ENCODE measurements around the gene TAP2.

Gene TAP2

DNA sequence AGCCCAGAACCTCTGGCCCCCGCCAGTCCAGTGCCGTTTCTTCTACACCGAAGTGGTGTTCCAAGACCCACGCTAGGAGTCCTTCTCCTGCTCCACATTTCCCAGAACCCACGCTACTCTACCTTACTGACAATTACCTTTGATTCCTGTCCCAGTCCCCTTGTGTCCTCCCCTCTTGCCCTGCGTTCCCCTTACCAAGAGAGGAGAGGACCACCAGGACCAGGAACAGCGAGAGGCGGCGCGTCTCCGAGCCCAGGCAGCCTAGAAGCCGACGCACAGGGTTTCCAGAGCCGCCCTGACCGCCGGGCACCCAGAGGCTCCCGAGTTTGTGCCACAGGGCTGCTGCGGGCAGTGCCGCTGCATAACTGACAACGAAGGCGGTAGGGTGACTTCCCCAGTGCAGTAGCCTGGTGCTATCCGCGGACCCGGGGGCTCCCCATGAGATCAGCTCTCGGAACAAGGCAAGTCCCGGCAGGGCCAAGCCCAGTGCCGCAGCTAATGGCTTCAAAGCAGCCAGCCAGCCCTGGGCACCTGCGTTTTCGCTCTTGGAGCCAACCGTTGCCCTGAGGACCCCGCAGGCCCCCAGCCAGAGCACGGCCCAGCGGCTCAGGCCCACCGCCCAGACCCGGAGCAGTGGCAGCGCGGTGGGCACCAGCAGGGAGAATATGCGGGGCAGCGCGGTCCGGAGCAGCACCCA lies 14.5 kb upstream of the TAP2 start:
- Histone ChIP-seq H2BK15ac (replicated peaks; ENCODE audit: low read depth) (no peak overlapping the region), H3K9ac (ENCODE audit: low read length) (peak overlapping the region; percentile 56), H3K4me2 (ENCODE audit: low read length) (peak overlapping the region; percentile 39), H2AK5ac (ENCODE audit: low read length) (no peak overlapping the region), H2BK5ac (ENCODE audit: low read length) (no peak overlapping the region), H3K4me3 (ENCODE audit: low read length) (peak overlapping the region; percentile 8), H3K27ac (ENCODE audit: low read depth, low read length) (no peak overlapping the region), H3K23ac (ENCODE audit: low read length) (no peak overlapping the region), H3K18ac (ENCODE audit: low read length) (no peak overlapping the region), H3K4ac (ENCODE audit: low read depth, low read length) (no peak overlapping the region), H4K8ac (ENCODE audit: low read depth, low read length) (no peak overlapping the region), H2BK120ac (ENCODE audit: low read depth, low read length) (no peak overlapping the region), H3K36me3 (ENCODE audit: control insufficient read depth, insufficient read depth, low read length) (no peaks in the 10 kb centered on the region), H3K56ac (ENCODE audit: low read length) (peak overlapping the region; percentile 65), H3K79me1 (ENCODE audit: low read length) (no peaks in the 10 kb centered on the region), H3K79me2 (ENCODE audit: control insufficient read depth, insufficient read depth, low read length) (no peaks in the 10 kb centered on the region), H3K27me3 (ENCODE audit: insufficient read depth, low read length, poor library complexity) (peaks cover 28% of the 10 kb centered on the region), H3K4me1 (ENCODE audit: control insufficient read depth, low read depth, low read length) (no peaks in the 10 kb centered on the region), H4K5ac (ENCODE audit: low read length) (no peak overlapping the region)
- DNase-seq: peak; percentile 16
- WGBS (ENCODE audit: extremely low coverage, insufficient coverage, low lambda C conversion rate): no CpG with 5 or more reads among the region's 41 CpGs

DNA sequence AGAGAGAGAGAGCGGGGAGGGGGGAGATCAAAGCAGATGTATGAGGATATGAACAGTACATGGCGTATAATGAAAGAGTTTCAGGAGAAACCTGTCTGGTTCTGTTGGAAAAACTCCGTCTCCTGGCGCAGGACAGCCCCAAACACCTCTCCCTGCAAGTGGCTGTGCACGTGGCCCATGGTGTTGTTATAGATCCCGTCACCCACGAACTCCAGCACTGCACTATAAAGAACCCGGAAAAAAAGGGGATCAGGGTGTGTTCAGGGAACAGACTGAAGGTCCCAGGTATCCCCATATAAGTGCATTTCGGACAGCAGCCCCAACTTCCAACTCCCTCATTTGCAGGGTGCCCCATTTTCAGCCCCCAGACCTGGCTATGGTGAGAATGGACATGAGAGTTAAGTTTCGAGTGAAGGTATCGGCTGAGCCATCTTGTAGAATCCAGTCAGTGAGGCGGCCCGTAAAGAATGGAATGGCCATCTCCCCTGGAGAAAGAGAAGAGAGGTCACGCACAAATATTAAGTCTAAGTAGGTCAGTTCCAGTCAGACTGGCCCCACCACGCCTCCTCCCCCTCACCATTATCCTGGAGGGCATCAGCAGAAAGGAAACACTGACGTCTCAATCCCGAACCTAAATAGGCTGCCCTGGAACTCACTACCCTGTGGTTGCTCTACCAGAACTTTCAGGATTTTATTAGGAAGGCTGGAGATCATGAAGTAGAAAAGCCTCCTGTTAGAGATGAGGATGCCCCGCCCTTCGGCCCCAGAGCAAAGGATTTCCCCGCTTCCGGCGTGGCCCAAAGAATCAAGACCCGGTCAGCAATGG lies 13.7 kb upstream of the TAP2 start:
- no peak for DNase-seq

DNA sequence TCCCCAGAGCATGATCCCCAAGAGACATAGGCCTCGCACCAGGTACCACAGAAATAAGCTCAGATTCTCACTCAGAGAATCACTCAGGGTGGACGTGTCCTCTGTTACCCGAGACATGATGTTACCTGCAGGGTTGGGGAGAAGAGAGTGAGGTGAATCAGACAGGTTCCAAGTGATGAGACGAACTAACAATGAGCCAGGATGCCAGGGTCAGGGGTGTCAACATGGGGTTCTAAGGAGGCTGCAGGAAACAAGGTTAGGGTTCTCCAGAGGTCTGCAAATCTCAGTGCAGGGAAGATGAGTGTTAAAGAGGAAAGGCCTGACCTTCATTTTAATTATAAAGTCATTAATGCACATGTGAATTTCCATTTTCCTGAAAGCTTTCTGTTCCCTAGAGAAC lies 12.5 kb upstream of the TAP2 start:
- no peaks in the 10 kb centered on the region for H3K79me2 ChIP-seq (ENCODE audit: control insufficient read depth, insufficient read depth, low read length)
- H4K8ac ChIP-seq (ENCODE audit: low read depth, low read length): no peak overlapping the region
- no peak overlapping the region for H3K4ac ChIP-seq (ENCODE audit: low read depth, low read length)
- DNase-seq: no peak
- H3K36me3 ChIP-seq (ENCODE audit: control insufficient read depth, insufficient read depth, low read length): no peaks in the 10 kb centered on the region
- H3K27ac ChIP-seq (ENCODE audit: low read depth, low read length): no peak overlapping the region
- H3K4me2 ChIP-seq (ENCODE audit: low read length): no peak overlapping the region
- WGBS (ENCODE audit: extremely low coverage, insufficient coverage, low lambda C conversion rate): no CpG with 5 or more reads among the region's 4 CpGs
- no peak overlapping the region for H3K9ac ChIP-seq (ENCODE audit: low read length)
- no peaks in the 10 kb centered on the region for H3K79me1 ChIP-seq (ENCODE audit: low read length)
- H2BK120ac ChIP-seq (ENCODE audit: low read depth, low read length): no peak overlapping the region
- peaks cover 25% of the 10 kb centered on the region for H3K27me3 ChIP-seq (ENCODE audit: insufficient read depth, low read length, poor library complexity)
- H3K4me1 ChIP-seq (ENCODE audit: control insufficient read depth, low read depth, low read length): no peaks in the 10 kb centered on the region
- H3K23ac ChIP-seq (ENCODE audit: low read length): no peak overlapping the region
- H4K5ac ChIP-seq (ENCODE audit: low read length): no peak overlapping the region
- no peak overlapping the region for H3K56ac ChIP-seq (ENCODE audit: low read length)
- H2AK5ac ChIP-seq (ENCODE audit: low read length): no peak overlapping the region
- no peak overlapping the region for H3K18ac ChIP-seq (ENCODE audit: low read length)
- no peak overlapping the region for H3K4me3 ChIP-seq (ENCODE audit: low read length)
- H2BK15ac ChIP-seq (replicated peaks; ENCODE audit: low read depth): no peak overlapping the region
- H2BK5ac ChIP-seq (ENCODE audit: low read length): no peak overlapping the region

More for the DNA sequence above, 13.7 kb upstream of the TAP2 start:
- Histone ChIP-seq H3K4me2 (ENCODE audit: low read length) (no peak overlapping the region), H3K4me3 (ENCODE audit: low read length) (no peak overlapping the region), H3K4ac (ENCODE audit: low read depth, low read length) (no peak overlapping the region), H3K79me1 (ENCODE audit: low read length) (no peaks in the 10 kb centered on the region), H3K36me3 (ENCODE audit: control insufficient read depth, insufficient read depth, low read length) (no peaks in the 10 kb centered on the region), H2AK5ac (ENCODE audit: low read length) (no peak overlapping the region), H3K18ac (ENCODE audit: low read length) (no peak overlapping the region), H2BK5ac (ENCODE audit: low read length) (no peak overlapping the region), H2BK120ac (ENCODE audit: low read depth, low read length) (no peak overlapping the region), H3K4me1 (ENCODE audit: control insufficient read depth, low read depth, low read length) (no peaks in the 10 kb centered on the region), H3K27me3 (ENCODE audit: insufficient read depth, low read length, poor library complexity) (peaks cover 28% of the 10 kb centered on the region), H4K8ac (ENCODE audit: low read depth, low read length) (no peak overlapping the region), H3K9ac (ENCODE audit: low read length) (no peak overlapping the region), H3K27ac (ENCODE audit: low read depth, low read length) (no peak overlapping the region), H3K23ac (ENCODE audit: low read length) (no peak overlapping the region), H2BK15ac (replicated peaks; ENCODE audit: low read depth) (no peak overlapping the region), H3K56ac (ENCODE audit: low read length) (no peak overlapping the region), H3K79me2 (ENCODE audit: control insufficient read depth, insufficient read depth, low read length) (no peaks in the 10 kb centered on the region), H4K5ac (ENCODE audit: low read length) (no peak overlapping the region)
- no CpG with 5 or more reads among the region's 23 CpGs for WGBS (ENCODE audit: extremely low coverage, insufficient coverage, low lambda C conversion rate)

DNA sequence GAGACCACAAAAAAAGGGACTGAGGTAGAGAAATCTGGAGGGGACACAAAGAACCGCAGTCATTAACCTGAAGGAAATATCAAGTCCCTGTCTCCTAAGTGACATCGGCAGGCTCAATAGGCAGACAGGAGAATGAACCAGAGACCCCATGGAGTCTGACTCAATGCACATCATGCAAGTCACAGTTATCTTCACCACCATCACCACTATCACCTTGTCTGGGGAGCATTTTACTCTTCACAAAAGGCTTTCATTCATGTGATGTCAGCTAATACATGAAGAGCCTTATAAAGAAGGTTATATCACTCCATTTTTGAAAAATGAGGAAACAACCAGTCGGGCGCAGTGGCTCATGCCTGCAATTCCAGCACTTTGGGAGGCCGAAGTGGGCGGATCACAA lies 10.6 kb upstream of the TAP2 start:
- no peak overlapping the region for H2BK15ac ChIP-seq (replicated peaks; ENCODE audit: low read depth)
- no peaks in the 10 kb centered on the region for H3K36me3 ChIP-seq (ENCODE audit: control insufficient read depth, insufficient read depth, low read length)
- no peak overlapping the region for H2AK5ac ChIP-seq (ENCODE audit: low read length)
- H3K27me3 ChIP-seq (ENCODE audit: insufficient read depth, low read length, poor library complexity): peaks cover 14% of the 10 kb centered on the region
- DNase-seq: no peak
- H3K4ac ChIP-seq (ENCODE audit: low read depth, low read length): no peak overlapping the region
- H3K23ac ChIP-seq (ENCODE audit: low read length): no peak overlapping the region
- no peaks in the 10 kb centered on the region for H3K4me1 ChIP-seq (ENCODE audit: control insufficient read depth, low read depth, low read length)
- no peak overlapping the region for H3K9ac ChIP-seq (ENCODE audit: low read length)
- H3K79me2 ChIP-seq (ENCODE audit: control insufficient read depth, insufficient read depth, low read length): no peaks in the 10 kb centered on the region
- H4K5ac ChIP-seq (ENCODE audit: low read length): no peak overlapping the region
- H2BK5ac ChIP-seq (ENCODE audit: low read length): no peak overlapping the region
- no peak overlapping the region for H3K4me2 ChIP-seq (ENCODE audit: low read length)
- H3K27ac ChIP-seq (ENCODE audit: low read depth, low read length): no peak overlapping the region
- no peak overlapping the region for H3K4me3 ChIP-seq (ENCODE audit: low read length)
- no CpG with 5 or more reads among the region's 6 CpGs for WGBS (ENCODE audit: extremely low coverage, insufficient coverage, low lambda C conversion rate)
- H3K79me1 ChIP-seq (ENCODE audit: low read length): no peaks in the 10 kb centered on the region
- no peak overlapping the region for H3K56ac ChIP-seq (ENCODE audit: low read length)
- no peak overlapping the region for H4K8ac ChIP-seq (ENCODE audit: low read depth, low read length)
- no peak overlapping the region for H3K18ac ChIP-seq (ENCODE audit: low read length)
- H2BK120ac ChIP-seq (ENCODE audit: low read depth, low read length): no peak overlapping the region

DNA sequence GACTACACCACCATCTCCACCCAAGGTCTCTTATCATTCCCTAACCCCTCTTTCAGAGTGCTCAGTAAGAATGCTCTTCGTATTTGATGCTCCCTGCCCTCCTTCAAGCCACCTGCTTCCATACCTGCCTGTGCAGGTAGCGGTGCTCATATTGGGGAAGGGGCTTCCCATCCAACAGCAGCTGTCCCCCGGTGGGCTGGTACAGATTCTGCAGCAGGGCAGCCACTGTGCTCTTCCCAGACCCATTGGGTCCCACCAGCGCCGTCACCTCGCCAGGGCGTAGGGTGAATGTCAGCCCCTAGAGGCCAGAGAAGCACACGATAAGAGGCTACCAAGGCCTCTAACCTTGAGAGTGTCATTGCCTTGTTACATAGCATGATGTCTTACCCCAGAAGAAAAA lies 9.3 kb upstream of the TAP2 start:
- Histone ChIP-seq H3K79me1 (ENCODE audit: low read length) (no peaks in the 10 kb centered on the region), H3K4me1 (ENCODE audit: control insufficient read depth, low read depth, low read length) (no peaks in the 10 kb centered on the region), H3K4me2 (ENCODE audit: low read length) (no peak overlapping the region), H2BK5ac (ENCODE audit: low read length) (no peak overlapping the region), H3K4me3 (ENCODE audit: low read length) (no peak overlapping the region), H3K18ac (ENCODE audit: low read length) (no peak overlapping the region), H3K27ac (ENCODE audit: low read depth, low read length) (no peak overlapping the region), H3K27me3 (ENCODE audit: insufficient read depth, low read length, poor library complexity) (peaks cover 15% of the 10 kb centered on the region), H3K79me2 (ENCODE audit: control insufficient read depth, insufficient read depth, low read length) (no peaks in the 10 kb centered on the region), H3K23ac (ENCODE audit: low read length) (no peak overlapping the region), H3K56ac (ENCODE audit: low read length) (no peak overlapping the region), H2AK5ac (ENCODE audit: low read length) (no peak overlapping the region), H4K8ac (ENCODE audit: low read depth, low read length) (no peak overlapping the region), H3K9ac (ENCODE audit: low read length) (no peak overlapping the region), H2BK120ac (ENCODE audit: low read depth, low read length) (no peak overlapping the region), H3K36me3 (ENCODE audit: control insufficient read depth, insufficient read depth, low read length) (no peaks in the 10 kb centered on the region), H3K4ac (ENCODE audit: low read depth, low read length) (no peak overlapping the region), H2BK15ac (replicated peaks; ENCODE audit: low read depth) (no peak overlapping the region), H4K5ac (ENCODE audit: low read length) (no peak overlapping the region)
- no peak for DNase-seq
- no CpG with 5 or more reads among the region's 8 CpGs for WGBS (ENCODE audit: extremely low coverage, insufficient coverage, low lambda C conversion rate)
